HEK293 (cell line): Measurements from ENCODE around the gene FPGS.

Source experiments
- BCL6B ChIP-seq: fragments of 450-650 bp; formaldehyde crosslinking; IDR thresholded peaks from 2 replicates; pipeline ENCODE4 v1.5.1; 2017; ENCODE audit warnings: missing biosample characterization, missing genetic modification characterization
- CTCF ChIP-seq: fragments of 450-650 bp; formaldehyde crosslinking; IDR thresholded peaks from 2 replicates; pipeline ENCODE4 v1.5.1; 2016; ENCODE audit warnings: missing biosample characterization, missing genetic modification characterization
- KLF8 ChIP-seq: fragments of 450-650 bp; formaldehyde crosslinking; IDR thresholded peaks from 2 replicates; pipeline ENCODE4 v1.5.1; 2016; ENCODE audit warnings: missing biosample characterization, missing genetic modification characterization
- KLF9 ChIP-seq: fragments of 450-650 bp; formaldehyde crosslinking; IDR thresholded peaks from 2 replicates; pipeline ENCODE4 v1.5.1; 2016; ENCODE audit warnings: missing biosample characterization, missing genetic modification characterization, low read depth
- PBX3 ChIP-seq: sonication (generic); formaldehyde crosslinking; IDR thresholded peaks from 2 replicates; pipeline ENCODE4 v1.8.1; 2022; ENCODE audit warnings: mild to moderate bottlenecking, moderate library complexity, missing genetic modification reagents
- SALL2 ChIP-seq: fragments of 450-650 bp; formaldehyde crosslinking; IDR thresholded peaks from 2 replicates; pipeline ENCODE4 v1.5.0; 2017; ENCODE audit warnings: missing biosample characterization, mild to moderate bottlenecking, missing genetic modification characterization, borderline replicate concordance
- ZBTB17 ChIP-seq: fragments of 450-650 bp; formaldehyde crosslinking; IDR thresholded peaks from 2 replicates; pipeline ENCODE4 v1.5.1; 2016; ENCODE audit warnings: missing biosample characterization, missing genetic modification characterization
- ZBTB7A ChIP-seq: fragments of 450-650 bp; formaldehyde crosslinking; IDR thresholded peaks from 2 replicates; pipeline ENCODE4 v1.5.1; 2016; ENCODE audit warnings: low read depth, missing biosample characterization, missing genetic modification characterization
- ZNF16 ChIP-seq: fragments of 450-650 bp; formaldehyde crosslinking; IDR thresholded peaks from 2 replicates; pipeline ENCODE4 v1.5.1; 2016; ENCODE audit warnings: low read depth, missing biosample characterization, missing genetic modification characterization
- ZNF184 ChIP-seq: fragments of 450-650 bp; IDR thresholded peaks from 2 replicates; pipeline ENCODE4 v1.5.1; 2018; ENCODE audit warnings: missing biosample characterization, mild to moderate bottlenecking, missing genetic modification characterization
- ZNF274 ChIP-seq, 2 experiments: fragments of 200-500 bp in 1 of 2; fragments of 450-650 bp in 1 of 2; sonication (Bioruptor generic) in 1 of 2; formaldehyde crosslinking in 1 of 2; IDR thresholded peaks; 2 replicates each; pipeline versions ENCODE4 v1.5.1 to v1.6.1; 2014 to 2016; ENCODE audit warnings: borderline replicate concordance in 1 of 2, inconsistent platforms in 1 of 2, low read length in 1 of 2, missing biosample characterization in 1 of 2, missing genetic modification characterization in 1 of 2
- ZNF747 ChIP-seq: fragments of 450-650 bp; formaldehyde crosslinking; IDR thresholded peaks from 2 replicates; pipeline ENCODE4 v1.5.1; 2016; ENCODE audit warnings: missing biosample characterization, missing genetic modification characterization
- TF ChIP-seq, protein P1 (sequence below): fragments of 450-650 bp; formaldehyde crosslinking; IDR thresholded peaks from 2 replicates; pipeline ENCODE4 v1.5.1; 2017; ENCODE audit warnings: missing biosample characterization, missing genetic modification characterization
- TF ChIP-seq, protein P2 (sequence below): IDR thresholded peaks from 2 replicates; pipeline ENCODE4 v1.6.1; 2011; ENCODE audit warnings: mild to moderate bottlenecking, low read depth, low read length, borderline replicate concordance

- TF ChIP-seq ZBTB7A (tag by site-specific recombination) (no peak), BCL6B (no peak), CTCF (no peak), KLF9 (no peak), ZNF274 (IDR thresholded peaks at IDR 0.05; ENCODE audit: low read length) (no peak), ZNF274 (tag by site-specific recombination; IDR thresholded peaks at IDR 0.05; ENCODE audit: borderline replicate concordance) (no peak), SALL2 (tag by site-specific recombination) (no peak), ZNF184 (tag by site-specific recombination) (no peak), ZNF747 (tag by site-specific recombination) (no peak), ZBTB17 (tag by site-specific recombination) (no peak), KLF8 (tag by site-specific recombination) (no peak), ZNF16 (tag by site-specific recombination) (no peak), PBX3 (no peak)
- TF ChIP-seq, protein P1, sequence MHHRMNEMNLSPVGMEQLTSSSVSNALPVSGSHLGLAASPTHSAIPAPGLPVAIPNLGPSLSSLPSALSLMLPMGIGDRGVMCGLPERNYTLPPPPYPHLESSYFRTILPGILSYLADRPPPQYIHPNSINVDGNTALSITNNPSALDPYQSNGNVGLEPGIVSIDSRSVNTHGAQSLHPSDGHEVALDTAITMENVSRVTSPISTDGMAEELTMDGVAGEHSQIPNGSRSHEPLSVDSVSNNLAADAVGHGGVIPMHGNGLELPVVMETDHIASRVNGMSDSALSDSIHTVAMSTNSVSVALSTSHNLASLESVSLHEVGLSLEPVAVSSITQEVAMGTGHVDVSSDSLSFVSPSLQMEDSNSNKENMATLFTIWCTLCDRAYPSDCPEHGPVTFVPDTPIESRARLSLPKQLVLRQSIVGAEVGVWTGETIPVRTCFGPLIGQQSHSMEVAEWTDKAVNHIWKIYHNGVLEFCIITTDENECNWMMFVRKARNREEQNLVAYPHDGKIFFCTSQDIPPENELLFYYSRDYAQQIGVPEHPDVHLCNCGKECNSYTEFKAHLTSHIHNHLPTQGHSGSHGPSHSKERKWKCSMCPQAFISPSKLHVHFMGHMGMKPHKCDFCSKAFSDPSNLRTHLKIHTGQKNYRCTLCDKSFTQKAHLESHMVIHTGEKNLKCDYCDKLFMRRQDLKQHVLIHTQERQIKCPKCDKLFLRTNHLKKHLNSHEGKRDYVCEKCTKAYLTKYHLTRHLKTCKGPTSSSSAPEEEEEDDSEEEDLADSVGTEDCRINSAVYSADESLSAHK (tag by site-specific recombination) = no peak
- TF ChIP-seq, protein P2, sequence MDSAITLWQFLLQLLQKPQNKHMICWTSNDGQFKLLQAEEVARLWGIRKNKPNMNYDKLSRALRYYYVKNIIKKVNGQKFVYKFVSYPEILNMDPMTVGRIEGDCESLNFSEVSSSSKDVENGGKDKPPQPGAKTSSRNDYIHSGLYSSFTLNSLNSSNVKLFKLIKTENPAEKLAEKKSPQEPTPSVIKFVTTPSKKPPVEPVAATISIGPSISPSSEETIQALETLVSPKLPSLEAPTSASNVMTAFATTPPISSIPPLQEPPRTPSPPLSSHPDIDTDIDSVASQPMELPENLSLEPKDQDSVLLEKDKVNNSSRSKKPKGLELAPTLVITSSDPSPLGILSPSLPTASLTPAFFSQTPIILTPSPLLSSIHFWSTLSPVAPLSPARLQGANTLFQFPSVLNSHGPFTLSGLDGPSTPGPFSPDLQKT = no peak
These were observed 15.3 kb downstream of the FPGS start for GRCh38 chr9:127817881-127818434.
